ENCODE data around the gene PPP1CA.

Gene PPP1CA

DNA sequence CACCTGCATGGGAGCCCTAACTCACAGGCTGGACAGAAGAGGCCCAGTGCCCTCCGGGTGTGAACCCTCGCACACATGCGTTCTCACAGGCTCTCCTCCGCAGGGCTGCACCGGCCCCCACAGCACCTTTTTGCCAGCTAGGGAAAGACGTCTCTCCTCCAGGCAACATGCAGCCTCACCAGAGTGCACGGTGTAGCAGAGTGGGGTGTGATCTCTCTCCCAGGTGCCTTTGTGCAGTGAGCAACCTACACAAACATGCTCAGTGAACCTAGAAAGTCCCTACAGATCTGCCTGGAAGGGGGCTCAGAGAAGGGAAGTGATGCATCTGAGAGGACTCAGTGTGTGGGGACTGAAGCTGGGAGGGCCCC is 10.1 kb upstream of the PPP1CA start:
- Histone ChIP-seq H3K9ac (no peak overlapping the region), H3K36me3 (no peaks in the 10 kb centered on the region), H3K27ac (no peak overlapping the region), H3K27me3 (peaks cover 24% of the 10 kb centered on the region), H4K20me1 (no peaks in the 10 kb centered on the region), H3K4me2 (peak overlapping the region; percentile 100), H3K4me3 (no peak overlapping the region), H3K4me1 (peaks cover 99% of the 10 kb centered on the region), H3K9me3 (no peaks in the 10 kb centered on the region)
- TF ChIP-seq Cebpa-rat (IDR thresholded peaks at IDR 0.05), result no peak

DNA sequence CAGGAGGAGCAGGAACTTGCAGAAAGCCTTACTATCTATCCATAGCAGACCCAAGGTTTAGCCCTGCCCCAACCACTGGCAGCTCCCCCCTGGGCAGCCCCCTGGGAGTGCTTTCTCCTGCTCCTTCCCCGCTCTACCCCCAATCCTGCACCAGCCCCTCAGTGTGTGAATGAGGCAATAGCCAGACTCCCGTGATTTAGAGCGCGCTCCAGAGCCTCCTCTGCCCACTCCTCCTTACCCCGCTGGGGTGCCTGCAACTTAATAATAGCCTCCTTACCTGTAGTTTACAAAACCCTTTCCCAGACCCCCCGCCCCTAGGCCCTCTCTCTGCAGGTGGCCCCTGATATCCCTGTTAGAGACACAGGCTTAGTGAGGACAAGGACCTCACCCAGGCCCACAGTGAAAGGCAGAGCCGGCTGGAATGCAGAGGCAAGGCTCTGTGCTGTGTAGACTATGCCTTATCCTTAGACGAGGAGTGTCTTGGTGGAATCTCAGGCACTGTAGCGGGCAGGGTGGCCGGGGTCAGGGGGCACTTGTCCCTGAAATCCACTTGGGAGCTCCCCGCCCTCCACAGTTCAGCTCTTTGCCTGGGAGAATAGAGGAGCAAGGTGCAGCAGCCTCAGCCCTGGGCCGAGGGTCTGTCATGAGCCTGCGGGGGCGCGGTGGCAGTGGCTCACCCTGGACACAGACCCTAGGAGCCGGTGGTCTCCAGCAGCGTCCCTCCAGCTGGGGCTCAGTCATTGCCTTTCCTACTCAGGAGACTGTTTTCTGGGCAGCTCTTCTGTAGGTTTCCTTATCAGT is 9.5 kb upstream of the PPP1CA start:
- no peak for TF ChIP-seq Cebpa-rat (IDR thresholded peaks at IDR 0.05)
- peak overlapping the region; percentile 97 for H3K27ac ChIP-seq

DNA sequence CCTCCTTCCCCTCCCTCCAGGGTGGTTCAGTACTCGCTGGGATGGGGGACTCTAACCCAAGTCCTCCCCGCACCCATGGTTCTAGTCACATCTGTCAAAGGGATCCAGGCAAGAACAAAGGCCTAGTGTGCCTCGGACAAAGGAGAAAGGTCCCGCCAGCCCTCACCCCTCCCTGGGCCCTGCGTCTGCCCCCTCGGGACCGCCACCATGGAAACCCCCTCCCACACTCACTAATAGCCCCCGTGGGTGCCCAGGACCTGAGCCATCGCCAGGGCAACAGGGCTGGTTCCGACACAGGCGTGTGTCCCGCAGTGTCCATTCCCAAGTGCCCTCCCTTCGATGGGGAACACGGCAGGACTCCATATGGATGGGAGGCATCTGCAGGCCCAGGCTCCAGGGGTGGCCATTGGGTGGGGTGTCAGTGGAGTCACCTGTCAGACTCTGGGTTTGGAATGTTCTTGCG is 8.7 kb upstream of the PPP1CA start:
- Histone ChIP-seq H4K20me1 (no peaks in the 10 kb centered on the region), H3K27me3 (peaks cover 19% of the 10 kb centered on the region), H3K4me3 (peak overlapping the region; percentile 45), H3K4me1 (peaks cover 99% of the 10 kb centered on the region), H3K4me2 (peak overlapping the region; percentile 100), H3K27ac (peak overlapping the region; percentile 97), H3K36me3 (0 out of 2 replicates have a peak, but pooled peaks cover 8% of the 10 kb centered on the region), H3K9ac (peak overlapping the region; percentile 87), H3K9me3 (no peaks in the 10 kb centered on the region)
- no peak for TF ChIP-seq Cebpa-rat (IDR thresholded peaks at IDR 0.05)

More for the DNA sequence above, 9.5 kb upstream of the PPP1CA start:
- peaks cover 24% of the 10 kb centered on the region for H3K27me3 ChIP-seq
- peak overlapping the region; percentile 100 for H3K4me2 ChIP-seq
- H3K4me1 ChIP-seq, result peaks cover 99% of the 10 kb centered on the region
- H3K9ac ChIP-seq, result no peak overlapping the region
- H4K20me1 ChIP-seq, result no peaks in the 10 kb centered on the region
- H3K4me3 ChIP-seq, result 0 out of 2 replicates have a peak overlapping the region, but pooled peaks have one; percentile 45
- H3K9me3 ChIP-seq, result no peaks in the 10 kb centered on the region
- H3K36me3 ChIP-seq, result 0 out of 2 replicates have a peak, but pooled peaks cover under 1% of the 10 kb centered on the region

DNA sequence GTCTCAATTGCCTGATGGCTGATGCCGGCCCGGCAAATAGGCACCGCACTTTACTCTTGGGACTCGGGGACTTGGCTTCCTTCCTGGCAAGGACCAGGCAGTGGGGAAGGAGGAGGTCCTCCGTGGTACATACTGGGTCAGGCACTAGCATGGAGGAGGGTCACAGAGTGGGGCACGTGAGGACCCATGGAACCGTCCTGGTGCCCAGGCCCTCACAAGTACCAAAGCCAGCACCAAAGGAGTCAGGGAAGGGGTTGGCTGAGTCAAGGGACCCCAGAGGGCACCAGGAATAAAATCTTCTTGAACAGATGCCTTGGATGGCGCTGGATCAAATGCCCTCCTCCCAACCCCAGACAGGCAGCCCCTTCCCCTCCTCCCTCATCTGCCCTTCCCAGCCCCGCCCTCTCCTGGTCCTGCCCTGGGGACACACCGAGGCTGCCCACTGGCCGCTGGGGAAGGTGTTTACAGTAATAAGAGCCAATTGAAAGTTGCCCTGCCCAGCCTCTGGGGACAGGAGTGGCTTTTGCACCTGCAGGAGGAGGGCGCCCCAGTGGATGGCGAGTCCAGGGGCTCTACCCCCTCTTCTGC is 8.2 kb upstream of the PPP1CA start:
- no peaks in the 10 kb centered on the region for H4K20me1 ChIP-seq
- no peak for TF ChIP-seq Cebpa-rat (IDR thresholded peaks at IDR 0.05)
- peaks cover 14% of the 10 kb centered on the region for H3K27me3 ChIP-seq
- peak overlapping the region; percentile 100 for H3K4me2 ChIP-seq
- 0 out of 2 replicates have a peak, but pooled peaks cover 10% of the 10 kb centered on the region for H3K36me3 ChIP-seq
- H3K4me3 ChIP-seq, result peak overlapping the region; percentile 45
- peak overlapping the region; percentile 97 for H3K27ac ChIP-seq
- peaks cover 99% of the 10 kb centered on the region for H3K4me1 ChIP-seq
- H3K9me3 ChIP-seq, result no peaks in the 10 kb centered on the region
- peak overlapping the region; percentile 87 for H3K9ac ChIP-seq

DNA sequence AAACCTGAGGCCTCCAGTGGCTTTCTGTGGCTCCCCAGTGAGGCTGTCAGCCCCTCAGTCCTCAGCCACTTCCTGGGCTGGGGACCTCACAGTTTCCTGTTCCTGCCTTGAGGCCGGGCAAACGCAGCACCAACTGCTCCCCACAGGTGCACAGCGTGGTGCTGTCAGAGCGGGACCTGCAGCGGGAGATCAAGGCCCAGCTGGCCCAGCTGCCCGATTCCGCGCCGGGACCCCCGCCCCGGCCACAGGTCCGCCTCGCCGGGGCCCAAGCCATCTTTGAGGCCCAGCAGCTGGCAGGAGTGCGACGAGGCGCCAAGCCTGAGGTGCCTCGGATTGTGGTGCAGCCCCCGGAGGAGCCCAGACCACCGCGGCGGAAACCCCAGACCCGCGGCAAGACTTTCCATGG is 7.6 kb upstream of the PPP1CA start:
- H4K20me1 ChIP-seq, result no peaks in the 10 kb centered on the region
- no peak for TF ChIP-seq Cebpa-rat (IDR thresholded peaks at IDR 0.05)
- H3K27me3 ChIP-seq, result peaks cover 8% of the 10 kb centered on the region
- H3K9me3 ChIP-seq, result no peaks in the 10 kb centered on the region
- H3K27ac ChIP-seq, result peak overlapping the region; percentile 97
- H3K36me3 ChIP-seq, result 0 out of 2 replicates have a peak, but pooled peaks cover 10% of the 10 kb centered on the region
- H3K4me1 ChIP-seq, result peaks cover 100% of the 10 kb centered on the region
- peak overlapping the region; percentile 100 for H3K4me2 ChIP-seq
- H3K9ac ChIP-seq, result peak overlapping the region; percentile 87
- H3K4me3 ChIP-seq, result peak overlapping the region; percentile 45

DNA sequence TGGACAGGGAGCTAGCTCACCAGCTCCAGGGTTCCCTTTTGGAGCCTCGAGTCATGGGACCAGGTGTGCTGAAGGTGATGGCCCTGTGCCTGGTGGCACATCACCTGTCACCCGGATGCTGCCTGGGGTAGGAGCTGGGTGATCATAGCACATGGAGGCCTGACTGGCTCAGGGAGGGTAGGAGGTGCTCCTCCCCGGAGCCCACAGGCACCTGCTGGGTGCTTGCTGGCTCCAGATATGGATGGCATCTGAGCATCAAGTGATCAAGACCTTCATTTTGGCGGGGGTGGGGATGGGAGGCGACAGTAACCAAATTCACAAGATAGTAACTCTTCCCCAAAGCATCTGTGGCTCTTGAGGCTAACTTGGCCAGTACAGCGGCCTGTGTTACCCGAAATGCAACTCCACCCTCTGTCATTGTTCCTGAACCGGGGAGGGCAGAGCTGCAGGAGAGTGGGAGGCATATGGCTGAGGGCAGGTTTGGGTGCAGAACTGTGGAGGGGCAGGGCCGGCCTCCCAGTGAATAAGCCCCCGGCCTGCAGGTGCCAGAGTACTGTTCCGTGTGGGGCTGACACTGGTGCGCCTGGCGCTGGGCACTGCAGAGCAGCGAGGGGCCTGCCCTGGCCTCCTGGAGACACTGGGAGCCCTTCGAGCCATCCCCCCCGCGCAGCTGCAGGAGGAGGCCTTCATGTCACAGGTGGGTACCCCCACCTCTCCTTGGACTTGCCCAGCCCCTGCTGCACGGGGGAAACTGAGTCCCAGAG is 7.0 kb upstream of the PPP1CA start:
- Histone ChIP-seq H3K27me3 (peaks cover 2% of the 10 kb centered on the region; the same call in 1 of the 2 replicates), H3K36me3 (0 out of 2 replicates have a peak, but pooled peaks cover 10% of the 10 kb centered on the region), H3K9me3 (no peaks in the 10 kb centered on the region), H3K4me2 (peak overlapping the region; percentile 100), H3K4me1 (peaks cover 100% of the 10 kb centered on the region), H3K4me3 (peak overlapping the region; percentile 45), H4K20me1 (no peaks in the 10 kb centered on the region), H3K9ac (peak overlapping the region; percentile 87), H3K27ac (peak overlapping the region; percentile 97)
- no peak for TF ChIP-seq Cebpa-rat (IDR thresholded peaks at IDR 0.05)

DNA sequence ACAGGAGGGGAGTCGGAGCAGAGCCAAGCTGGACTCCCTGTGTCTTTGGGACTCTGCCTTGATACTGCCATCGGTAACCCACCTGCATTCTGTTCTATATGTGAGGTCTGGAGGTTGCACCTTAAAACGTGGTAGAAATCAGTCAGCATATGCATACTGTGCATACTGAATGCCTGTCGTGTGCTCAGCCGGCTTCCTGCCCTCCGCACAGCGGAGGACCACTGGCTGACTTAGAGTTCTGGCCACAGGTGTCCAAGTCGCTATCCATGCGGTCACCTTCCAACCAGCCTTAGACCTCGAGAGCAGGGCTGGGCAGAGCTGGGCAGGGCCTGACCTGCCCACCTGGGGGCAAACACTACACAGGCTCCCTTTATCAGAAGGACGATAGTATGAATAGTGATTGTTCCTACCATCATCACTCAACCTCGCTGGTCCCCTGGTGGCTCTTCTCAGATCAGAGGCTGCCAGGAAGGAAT is 6.1 kb upstream of the PPP1CA start:
- H3K9me3 ChIP-seq, result no peaks in the 10 kb centered on the region
- peaks cover 100% of the 10 kb centered on the region for H3K4me1 ChIP-seq
- TF ChIP-seq Cebpa-rat (IDR thresholded peaks at IDR 0.05), result no peak
- peak overlapping the region; percentile 45 for H3K4me3 ChIP-seq
- peak overlapping the region; percentile 87 for H3K9ac ChIP-seq
- H3K27ac ChIP-seq, result peak overlapping the region; percentile 97
- H4K20me1 ChIP-seq, result no peaks in the 10 kb centered on the region
- 0 out of 2 replicates have a peak, but pooled peaks cover 10% of the 10 kb centered on the region for H3K36me3 ChIP-seq
- no peaks in the 10 kb centered on the region for H3K27me3 ChIP-seq
- H3K4me2 ChIP-seq, result peak overlapping the region; percentile 100

DNA sequence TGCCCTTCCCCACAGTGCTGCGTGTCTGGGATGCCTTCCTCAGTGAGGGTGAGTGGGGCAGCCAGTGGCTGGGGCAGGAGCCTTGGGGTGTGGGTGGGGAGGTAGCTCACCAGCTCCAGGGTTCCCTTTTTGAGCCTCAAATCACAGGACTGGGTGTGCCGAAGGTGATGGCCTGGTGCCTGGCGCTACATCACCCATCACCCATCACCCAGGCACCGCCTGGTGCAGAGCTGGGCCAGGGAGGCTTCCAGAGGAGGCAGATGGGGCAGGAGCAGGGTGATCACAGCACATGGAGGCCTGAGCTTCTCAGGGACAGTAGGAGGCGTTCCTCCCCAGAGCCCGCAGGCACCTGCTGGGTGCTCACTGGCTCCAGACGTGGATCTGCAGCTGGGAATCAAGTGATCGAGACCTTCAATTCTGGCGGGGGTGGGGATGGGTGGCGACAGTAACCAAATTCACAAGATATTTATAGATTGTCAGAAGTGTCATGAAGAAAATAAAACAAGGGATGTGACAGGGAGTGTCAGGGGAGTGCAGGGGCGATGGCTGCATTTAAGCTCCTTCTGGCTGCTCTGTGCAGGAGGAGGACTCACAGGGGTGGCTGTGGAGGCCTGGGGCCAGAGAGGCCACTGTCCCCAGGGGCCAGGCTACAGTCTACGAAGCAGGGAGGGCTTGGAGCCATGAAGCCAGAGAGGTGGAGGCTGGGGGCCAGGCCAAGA is 5.5 kb upstream of the PPP1CA start:
- no peak for TF ChIP-seq Cebpa-rat (IDR thresholded peaks at IDR 0.05)
- H4K20me1 ChIP-seq, result no peaks in the 10 kb centered on the region
- no peaks in the 10 kb centered on the region for H3K27me3 ChIP-seq
- peak overlapping the region; percentile 87 for H3K9ac ChIP-seq
- H3K4me1 ChIP-seq, result peaks cover 100% of the 10 kb centered on the region
- 0 out of 2 replicates have a peak, but pooled peaks cover 10% of the 10 kb centered on the region for H3K36me3 ChIP-seq
- H3K4me3 ChIP-seq, result peak overlapping the region; percentile 45
- peak overlapping the region; percentile 97 for H3K27ac ChIP-seq
- no peaks in the 10 kb centered on the region for H3K9me3 ChIP-seq
- peak overlapping the region; percentile 100 for H3K4me2 ChIP-seq

All from BLaER1 (cell line).